HG02763 (cell line): ENCODE data around the gene RBM4B.
"Not testable (repeated sequence)": the region's sequence is repeated elsewhere in the genome, so short reads cannot be mapped to it uniquely, and the experiment has no call there.

Experiments used
- ATAC-seq: cut with Tn5 transposase; IDR thresholded peaks from one replicate; pipeline ENCODE4 v1.9.1; 2021; ENCODE audit warnings: mild to moderate bottlenecking, moderate library complexity; ENCODE audit not compliant: unreplicated experiment

Gene RBM4B

GRCh38 chr11:66643745-66644437 is 33.8 kb downstream of the RBM4B start:
- no peak for ATAC-seq

DNA sequence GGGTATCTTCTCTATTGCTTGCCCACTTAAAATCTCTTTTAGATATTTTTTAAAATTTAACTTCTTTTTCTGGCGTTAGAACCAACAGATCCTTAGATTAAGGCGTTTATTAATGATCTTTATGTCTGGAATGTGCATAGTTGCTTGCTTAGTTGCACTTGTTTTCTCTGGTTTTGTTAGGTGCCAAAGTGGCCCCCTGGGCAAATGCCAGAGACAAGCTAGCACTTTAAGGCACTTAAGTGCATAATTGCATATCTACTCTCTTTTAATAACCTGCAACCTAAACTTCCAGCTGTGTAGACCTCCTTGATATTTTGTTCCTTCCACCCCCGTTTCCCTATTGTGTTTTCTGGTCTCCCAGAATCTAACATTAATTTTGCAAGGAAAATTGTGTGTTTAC is 35.9 kb downstream of the RBM4B start:
- ATAC-seq, result no peak

DNA sequence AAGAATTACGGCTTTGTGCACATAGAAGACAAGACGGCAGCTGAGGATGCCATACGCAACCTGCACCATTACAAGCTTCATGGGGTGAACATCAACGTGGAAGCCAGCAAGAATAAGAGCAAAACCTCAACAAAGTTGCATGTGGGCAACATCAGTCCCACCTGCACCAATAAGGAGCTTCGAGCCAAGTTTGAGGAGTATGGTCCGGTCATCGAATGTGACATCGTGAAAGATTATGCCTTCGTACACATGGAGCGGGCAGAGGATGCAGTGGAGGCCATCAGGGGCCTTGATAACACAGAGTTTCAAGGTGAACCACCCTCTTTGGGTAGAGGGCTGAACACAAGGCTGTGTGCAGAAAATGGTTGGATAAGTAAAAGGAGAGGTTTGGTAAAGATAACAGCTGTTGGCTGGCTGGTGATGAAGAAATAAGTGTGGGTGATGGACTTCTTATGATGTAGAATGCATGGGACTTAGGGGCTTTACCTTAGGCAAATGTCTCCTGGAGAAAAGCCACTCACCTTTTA is 37.8 kb downstream of the RBM4B start:
- ATAC-seq, result not testable (repeated sequence)

DNA sequence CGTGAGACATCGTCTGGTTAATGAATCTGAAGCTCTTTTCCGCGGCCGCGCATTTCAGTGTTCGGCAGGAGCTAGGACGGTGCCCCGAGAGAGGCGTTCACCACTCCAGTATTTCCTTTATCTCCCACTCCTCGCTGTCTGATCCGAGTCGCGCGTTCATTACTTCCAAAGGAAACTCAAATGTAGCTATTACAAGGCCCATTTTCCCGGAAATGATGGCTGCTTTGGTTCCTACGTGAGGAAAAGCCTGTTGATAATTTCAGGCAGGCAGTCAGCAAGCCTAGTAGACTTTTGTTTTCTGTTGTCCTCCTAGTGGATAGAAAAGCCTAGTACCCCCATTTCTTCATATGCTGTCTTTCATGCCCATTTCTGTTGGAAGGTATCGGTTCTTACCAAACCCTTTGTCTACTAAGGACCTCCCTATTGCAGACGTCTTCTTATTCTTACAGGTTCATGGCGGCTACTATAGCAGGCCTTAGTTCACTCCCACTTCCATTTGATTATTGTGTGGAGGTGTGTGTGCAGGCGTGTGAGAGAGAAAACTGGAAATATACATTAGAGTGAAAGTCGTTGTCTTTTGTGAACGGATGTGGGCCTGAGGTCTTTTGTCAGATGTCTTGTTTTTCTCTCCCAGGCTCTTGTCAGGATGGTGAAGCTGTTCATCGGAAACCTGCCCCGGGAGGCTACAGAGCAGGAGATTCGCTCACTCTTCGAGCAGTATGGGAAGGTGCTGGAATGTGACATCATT is 38.4 kb downstream of the RBM4B start:
- ATAC-seq, result no peak

GRCh38 chr11:66638177-66639065 is 39.3 kb downstream of the RBM4B start, which contains the start of gene RBM4:
Gene RBM4 (plus strand): TSS chr11:66638703. CDS start chr11:66639712, 1,009 bp downstream.
- ATAC-seq, result peak; percentile 92

- no peak for ATAC-seq
Observed at GRCh38 chr11:66637557-66638176, 40.0 kb downstream of the RBM4B start.

DNA sequence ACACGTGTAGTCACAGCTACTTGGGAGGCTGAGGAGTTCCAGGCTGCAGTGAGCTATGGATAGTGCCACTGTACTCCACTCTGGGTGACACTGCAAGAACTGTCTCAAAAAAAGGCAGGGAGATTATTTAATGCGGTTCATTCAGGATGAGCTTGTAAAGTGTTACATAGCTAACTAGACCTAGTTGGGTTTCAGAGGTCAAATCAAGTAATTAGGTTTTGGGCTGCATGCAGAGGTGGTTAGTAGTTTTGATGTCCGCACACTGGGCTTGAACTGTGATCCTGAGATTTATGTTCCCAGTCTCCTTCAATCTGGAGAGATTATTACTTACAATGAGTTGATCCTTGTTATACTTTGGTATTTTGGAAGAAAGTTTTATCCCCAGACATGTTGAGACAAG is 41.3 kb downstream of the RBM4B start:
- ATAC-seq, result no peak

DNA sequence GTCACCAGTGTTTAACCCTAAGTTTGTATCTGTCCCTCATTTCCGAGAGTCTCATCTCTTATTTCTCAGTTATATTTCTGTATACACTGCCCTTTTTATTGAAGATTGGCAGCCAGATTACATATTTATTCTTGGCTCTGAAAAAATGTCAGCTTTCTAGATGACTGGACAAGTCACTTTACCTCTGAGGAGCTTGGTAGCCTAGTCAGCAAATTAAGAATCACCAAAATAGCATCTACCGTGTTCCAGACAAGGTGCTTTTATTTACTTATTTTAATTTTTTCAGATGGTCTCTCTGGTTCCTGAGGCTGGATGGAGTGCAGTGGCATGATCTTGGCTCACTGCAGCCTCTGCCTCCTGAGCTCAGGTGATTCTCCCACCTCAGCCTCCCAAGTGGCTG is 44.7 kb downstream of the RBM4B start:
- no peak for ATAC-seq

DNA sequence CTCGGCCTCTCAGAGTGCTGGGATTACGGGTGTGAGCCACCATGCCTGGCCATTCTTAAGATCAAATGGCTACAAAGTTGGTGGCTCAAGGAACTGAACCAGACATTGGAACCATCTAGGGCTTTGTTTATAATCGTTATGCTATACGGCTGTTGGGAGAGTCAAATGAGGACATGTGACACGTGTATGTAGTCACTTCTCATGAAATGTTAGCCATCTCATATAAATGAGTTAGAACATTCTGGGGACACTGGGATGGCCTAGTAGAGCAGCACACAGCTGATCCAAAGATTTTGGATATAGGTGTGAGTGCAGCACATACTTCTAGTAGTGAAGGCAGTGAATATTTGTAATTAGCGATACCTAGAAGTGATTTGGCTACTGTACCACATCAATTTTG is 45.8 kb downstream of the RBM4B start:
- no peak for ATAC-seq

DNA sequence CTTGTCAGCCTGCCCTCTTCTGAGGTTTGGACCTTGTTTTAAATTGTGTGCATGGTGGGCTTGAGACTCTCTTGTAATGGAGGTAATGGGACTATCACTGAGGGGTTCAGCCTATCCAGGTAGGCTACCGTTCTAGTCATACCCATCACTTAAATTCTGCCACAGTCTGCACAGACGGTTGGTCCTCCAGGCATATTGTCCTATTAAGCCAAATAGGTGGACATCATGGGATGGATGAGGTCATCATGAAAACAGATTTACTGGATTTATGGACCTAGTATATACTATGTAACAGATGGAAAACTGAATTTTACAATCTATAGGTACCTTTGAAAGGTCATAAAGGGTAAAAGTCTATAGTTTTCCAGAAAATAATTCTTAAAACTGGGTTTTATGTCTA is 48.3 kb downstream of the RBM4B start:
- no peak for ATAC-seq

- no peak for ATAC-seq
Observed at GRCh38 chr11:66628061-66628603, 49.6 kb downstream of the RBM4B start.

- no peak for ATAC-seq
Observed at GRCh38 chr11:66626926-66627325, 50.8 kb downstream of the RBM4B start.

DNA sequence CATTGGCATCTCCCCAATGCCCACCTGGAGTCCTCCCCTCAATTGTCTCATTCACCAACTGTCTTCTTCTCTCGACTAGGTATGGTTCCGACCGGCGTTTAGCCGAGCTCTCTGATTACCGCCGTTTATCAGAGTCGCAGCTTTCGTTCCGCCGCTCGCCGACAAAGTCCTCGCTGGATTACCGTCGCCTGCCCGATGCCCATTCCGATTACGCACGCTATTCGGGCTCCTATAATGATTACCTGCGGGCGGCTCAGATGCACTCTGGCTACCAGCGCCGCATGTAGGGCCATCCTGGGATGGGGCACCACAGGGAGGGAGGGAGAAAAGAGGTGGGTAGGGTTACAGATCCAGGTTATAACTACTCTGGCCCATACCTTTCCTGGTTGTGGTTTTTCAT is 51.3 kb downstream of the RBM4B start:
- ATAC-seq, result no peak

DNA sequence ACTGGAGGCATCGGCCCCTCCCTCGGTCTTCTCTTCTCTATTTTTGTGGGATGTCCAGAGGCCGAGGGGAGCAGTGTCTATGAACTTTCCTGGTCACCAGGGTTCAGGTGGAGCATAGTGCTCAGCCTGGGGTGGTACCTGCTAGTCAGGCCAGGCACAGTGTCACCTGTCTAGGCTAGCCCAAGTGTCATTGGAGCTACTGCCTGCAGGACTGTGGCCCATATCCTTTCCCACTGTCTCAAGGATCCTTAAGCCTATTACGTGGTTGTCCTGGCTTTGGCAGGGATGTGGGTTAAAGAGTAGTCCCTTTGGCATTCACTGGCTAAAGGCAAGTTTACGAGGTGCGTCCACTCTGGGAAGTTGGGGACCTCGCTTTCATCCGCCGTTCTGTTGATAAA is 51.9 kb downstream of the RBM4B start:
- ATAC-seq, result no peak

DNA sequence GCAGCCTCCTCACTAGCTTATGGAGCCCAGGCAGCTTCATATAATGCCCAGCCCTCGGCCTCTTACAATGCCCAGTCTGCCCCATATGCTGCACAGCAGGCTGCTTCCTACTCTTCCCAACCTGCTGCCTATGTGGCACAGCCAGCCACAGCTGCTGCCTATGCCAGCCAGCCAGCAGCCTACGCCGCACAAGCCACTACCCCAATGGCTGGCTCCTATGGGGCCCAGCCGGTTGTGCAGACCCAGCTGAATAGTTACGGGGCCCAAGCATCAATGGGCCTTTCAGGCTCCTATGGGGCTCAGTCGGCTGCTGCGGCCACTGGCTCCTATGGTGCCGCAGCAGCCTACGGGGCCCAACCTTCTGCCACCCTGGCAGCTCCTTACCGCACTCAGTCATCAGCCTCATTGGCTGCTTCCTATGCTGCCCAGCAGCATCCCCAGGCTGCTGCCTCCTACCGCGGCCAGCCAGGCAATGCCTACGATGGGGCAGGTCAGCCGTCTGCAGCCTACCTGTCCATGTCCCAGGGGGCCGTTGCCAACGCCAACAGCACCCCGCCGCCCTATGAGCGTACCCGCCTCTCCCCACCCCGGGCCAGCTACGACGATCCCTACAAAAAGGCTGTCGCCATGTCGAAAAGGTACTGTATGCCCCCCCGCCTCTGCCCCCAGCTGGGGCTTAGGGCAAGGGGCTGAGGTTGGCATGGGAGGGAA is 52.5 kb downstream of the RBM4B start:
- no peak for ATAC-seq

- no peak for ATAC-seq
Observed at GRCh38 chr11:66624450-66624849, 53.2 kb downstream of the RBM4B start.

- ATAC-seq, result no peak
Observed at GRCh38 chr11:66619080-66619554, 58.6 kb downstream of the RBM4B start.

DNA sequence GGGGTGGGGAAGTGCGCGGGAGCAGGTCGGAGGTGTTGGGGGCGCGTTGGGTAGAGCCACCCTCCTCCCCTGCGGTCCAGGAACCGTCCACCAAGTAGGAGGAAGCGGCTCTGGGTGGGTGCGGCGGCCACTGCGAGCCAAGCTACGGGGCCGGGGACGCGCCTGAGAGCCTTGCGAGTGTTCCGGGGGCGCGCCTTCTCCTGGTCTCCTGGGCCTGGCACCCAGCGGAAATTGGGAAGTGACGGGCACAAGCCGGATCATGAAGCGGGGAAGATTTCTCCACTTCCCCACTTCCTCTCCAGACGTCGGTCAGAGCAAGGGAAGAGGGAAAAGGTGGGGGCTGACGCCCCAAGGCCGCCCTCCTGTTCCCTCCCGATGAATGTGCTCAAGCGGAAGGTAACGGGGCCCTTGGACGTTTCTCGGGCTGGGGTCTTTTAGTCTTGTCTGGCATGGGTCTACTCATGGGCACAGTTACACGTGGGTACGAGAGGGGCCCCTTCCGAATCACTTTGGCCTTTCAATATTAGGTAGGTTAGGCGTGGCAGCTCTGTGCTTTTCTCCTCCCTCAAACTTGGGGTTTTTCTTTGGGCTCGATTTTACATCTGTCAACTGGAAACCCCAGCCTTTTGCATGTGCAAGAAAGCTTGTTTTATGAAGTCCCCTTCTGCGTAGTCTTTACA is 60.4 kb downstream of the RBM4B start:
- ATAC-seq, result no peak
